Endothelial cell of umbilical vein (primary cell): ENCODE results near the gene PLPPR5. TPM values are rescaled to one million over a fixed set of nuclear protein-coding genes. Genes with fewer than 3 reads are reported as not detected.

ENCODE experiments used
- BruUV-seq: library from RNA; stranded (reverse); fragments of 400-500 nt; replicated peaks from 2 replicates; lab custom pipeline; 2021; lab: Mats Ljungman, UMichigan
- CTCF ChIA-PET: fragments of 300-600, 350-600 bp; sonication (Branson Sonifier 250); formaldehyde crosslinking; loops from one replicate; lab custom pipeline; 2021; ENCODE audit warnings: antibody characterized with exemption, inconsistent platforms; lab: Charles Lee
- POLR2A ChIA-PET: fragments of 300-600, 350-600 bp; sonication (Branson Sonifier 250); formaldehyde crosslinking; loops from one replicate; lab custom pipeline; 2021; ENCODE audit warnings: antibody characterized with exemption, inconsistent platforms; lab: Charles Lee
- DNase-seq: peaks from one replicate; pipeline ENCODE4 v3.0.0-alpha.2; 2011; ENCODE audit warnings: low read depth, low spot score
- FAIRE-seq: peaks from 2 replicates; lab custom pipeline; 2011; peaks lifted over from hg19 to GRCh38; lab: Jason Lieb, UNC
- H2AFZ ChIP-seq: 2 replicates; pipeline ENCODE4 v1.6.0; 2012; ENCODE audit warnings: low read depth, low read length, control low read depth, inconsistent platforms
- H3K27ac ChIP-seq: 2 replicates; pipeline ENCODE4 v1.5.1; 2011; ENCODE audit warnings: low read depth, mild to moderate bottlenecking, control low read depth, low read length, moderate library complexity; ENCODE audit not compliant: insufficient read depth
- H3K27me3 ChIP-seq, 2 experiments: 2 replicates each; pipeline versions ENCODE4 v1.6.0 to v1.6.1; 2011; ENCODE audit warnings: low read length in 2 of 2, mixed read lengths in 1 of 2; ENCODE audit not compliant: control insufficient read depth in 2 of 2, insufficient read depth in 2 of 2
- H3K36me3 ChIP-seq, 2 experiments: 2 replicates in 1 of 2; 3 replicates in 1 of 2; pipeline ENCODE4 v1.5.1; 2011; ENCODE audit warnings: low read length in 2 of 2, mild to moderate bottlenecking in 1 of 2, moderate library complexity in 1 of 2; ENCODE audit not compliant: control insufficient read depth in 2 of 2, insufficient read depth in 2 of 2; ENCODE audit errors: extremely low read depth in 1 of 2
- H3K4me1 ChIP-seq: 3 replicates; pipeline ENCODE4 v1.5.1; 2011; ENCODE audit warnings: mild to moderate bottlenecking, low read length; ENCODE audit not compliant: control insufficient read depth, insufficient read depth; ENCODE audit errors: extremely low read depth
- H3K4me2 ChIP-seq: 2 replicates; pipeline ENCODE4 v1.6.1; 2011; ENCODE audit warnings: low read length, control low read depth, mixed read lengths; ENCODE audit not compliant: insufficient read depth
- H3K4me3 ChIP-seq, 3 experiments: fragments of 200-600 bp in 1 of 3; sonication (generic), shearing (Covaris generic) in 1 of 3; replicated peaks in 1 of 3; 2 replicates each; pipeline ENCODE4 v1.5.1; 2011 to 2016; ENCODE audit warnings: control low read depth in 3 of 3, low read length in 3 of 3, mild to moderate bottlenecking in 2 of 3, inconsistent platforms in 1 of 3, low read depth in 1 of 3, moderate library complexity in 1 of 3; ENCODE audit not compliant: insufficient read depth in 1 of 3
- H3K79me2 ChIP-seq: 2 replicates; pipeline ENCODE4 v1.6.0; 2012; ENCODE audit warnings: low read length, inconsistent platforms; ENCODE audit not compliant: control insufficient read depth, insufficient read depth
- H3K9ac ChIP-seq: replicated peaks from 2 replicates; pipeline ENCODE3; 2011; ENCODE audit warnings: low read length, control low read depth; ENCODE audit not compliant: insufficient read depth; ENCODE audit errors: extremely low read depth
- H3K9me1 ChIP-seq: replicated peaks from 3 replicates; pipeline ENCODE4 v1.6.0; 2011; ENCODE audit warnings: mild to moderate bottlenecking, low read length; ENCODE audit not compliant: control insufficient read depth, insufficient read depth; ENCODE audit errors: extremely low read depth
- H3K9me3 ChIP-seq: replicated peaks from 2 replicates; pipeline ENCODE4 v1.5.1; 2012; ENCODE audit warnings: low read length, inconsistent platforms; ENCODE audit not compliant: control insufficient read depth, insufficient read depth
- H4K20me1 ChIP-seq: replicated peaks from 2 replicates; pipeline ENCODE3; 2011; ENCODE audit warnings: mild to moderate bottlenecking, low read length; ENCODE audit not compliant: control insufficient read depth, insufficient read depth; ENCODE audit errors: extremely low read depth
- CTCF ChIP-seq, 2 donors: IDR thresholded peaks; 1 replicate in 1 of 2; 2 replicates in 1 of 2; pipeline ENCODE4 v1.5.1; 2011; ENCODE audit warnings: low read length in 2 of 2, mild to moderate bottlenecking in 2 of 2, moderate library complexity in 2 of 2, control low read depth in 1 of 2, inconsistent platforms in 1 of 2, low read depth in 1 of 2; ENCODE audit not compliant: insufficient read depth in 1 of 2; ENCODE audit errors: extremely low read depth in 1 of 2
- EZH2 ChIP-seq: IDR thresholded peaks from 2 replicates; pipeline ENCODE4 v1.6.1; 2012; ENCODE audit warnings: borderline replicate concordance, low read depth, mild to moderate bottlenecking, moderate library complexity, low read length, inconsistent platforms; ENCODE audit not compliant: severe bottlenecking
- FOS ChIP-seq: IDR thresholded peaks from 2 replicates; pipeline ENCODE4 v1.6.1; 2011; ENCODE audit warnings: mild to moderate bottlenecking, low read length, moderate library complexity, borderline replicate concordance; ENCODE audit not compliant: insufficient read depth
- GATA2 ChIP-seq: IDR thresholded peaks from 2 replicates; pipeline ENCODE4 v1.7.0; 2011; ENCODE audit warnings: low read depth, mild to moderate bottlenecking, moderate library complexity, mixed read lengths, low read length; ENCODE audit not compliant: insufficient read length, insufficient read depth
- JUN ChIP-seq: IDR thresholded peaks from 2 replicates; pipeline ENCODE4 v1.6.1; 2011; ENCODE audit warnings: borderline replicate concordance, low read depth; ENCODE audit not compliant: insufficient read length, insufficient read depth
- MAX ChIP-seq: IDR thresholded peaks from 2 replicates; pipeline ENCODE4 v1.6.1; 2011; ENCODE audit not compliant: insufficient read depth, insufficient read length
- MYC ChIP-seq: IDR thresholded peaks from one replicate; pipeline ENCODE4 v1.6.1; 2011; ENCODE audit warnings: mild to moderate bottlenecking, low read depth, low read length
- POLR2A ChIP-seq: IDR thresholded peaks from 2 replicates; pipeline ENCODE4 v1.6.1; 2012; ENCODE audit warnings: low read depth, mild to moderate bottlenecking, control low read depth, low read length
- POLR2AphosphoS5 ChIP-seq: IDR thresholded peaks from 2 replicates; pipeline ENCODE4 v1.6.1; 2012; ENCODE audit warnings: low read depth, mild to moderate bottlenecking, control low read depth, low read length, moderate library complexity; ENCODE audit not compliant: insufficient read depth
- dilution Hi-C: fragments of 300-500 bp; cut with MboI; formaldehyde crosslinking; loops from one replicate; pipeline ENCODE4 v1.15.0; 2019; ENCODE audit warnings: low sequenced_read_pairs; ENCODE audit not compliant: extremely low pct_ligation_motif_present
- intact Hi-C: fragments of 100-400 bp; cut with micrococcal nuclease; formaldehyde crosslinking; loops from one replicate; pipeline ENCODE4 v1.10.0; 2022
- polyA plus RNA-seq, 4 experiments: library from polyadenylated mRNA; depleted of rRNA in 3 of 4; stranded (reverse) in 3 of 4; unstranded in 1 of 4; fragments of >200 nt; gene quantifications; 2 replicates each; pipeline versions ENCODE4 v1.2.1 to v1.2.3, GENCODE V29; 2011 to 2012; ENCODE audit warnings: missing spikeins in 1 of 4
- total RNA-seq: library from RNA; stranded (reverse); gene quantifications from 2 replicates; pipeline ENCODE4 v1.2.3, GENCODE V29; 2021

The PLPPR5 gene
- total and polyA plus RNA-seq, 2 donors (not counting 3 experiments of a cell fraction or from before 2014, with no cell fraction given) = not detected

GRCh38 chr1:98884864-98885263, 119.8 kb downstream of the PLPPR5 start:
- TF ChIP-seq JUN (no peak), GATA2 (no peak), EZH2 (no peak), POLR2AphosphoS5 (no peak), MAX (no peak), POLR2A (no peak)
- DNase-seq (no peak), FAIRE-seq (no peak)
- H3K27ac ChIP-seq = no peak overlapping the region
- no peak overlapping the region for H3K4me3 ChIP-seq
- intact Hi-C loops (loop anchor here (10.0 kb wide), 2 partner anchors 200 to 850 kb away; no protein-coding TSS in a partner anchor), dilution Hi-C loops (no loop called here)
- H3K9ac ChIP-seq = no peak overlapping the region
- H3K27me3 ChIP-seq = peaks cover 0 to 2% of the 10 kb centered on the region in 2 experiments
- CTCF ChIA-PET = interaction anchor here (1.0 to 2.6 kb wide), 6 partner anchors 12 to 821 kb away, joined by 3 to 12 read pairs (median 4); partner anchors contain the start of gene PLPPR5
- BruUV-seq = no TSS peak
- POLR2A ChIA-PET = no interaction called here
- H4K20me1 ChIP-seq = no peaks in the 10 kb centered on the region
- H2AFZ ChIP-seq = no peak overlapping the region
- H3K79me2 ChIP-seq = no peaks in the 10 kb centered on the region
- no peaks in the 10 kb centered on the region for H3K9me3 ChIP-seq
- H3K4me1 ChIP-seq = no peaks in the 10 kb centered on the region
- H3K36me3 ChIP-seq = no peaks in the 10 kb centered on the region
- no peaks in the 10 kb centered on the region for H3K9me1 ChIP-seq
- no peak overlapping the region for H3K4me2 ChIP-seq

GRCh38 chr1:98881901-98882300, 122.8 kb downstream of the PLPPR5 start:
- Histone ChIP-seq H3K79me2 (no peaks in the 10 kb centered on the region), H3K9me3 (no peaks in the 10 kb centered on the region), H3K4me2 (no peak overlapping the region), H3K27ac (no peak overlapping the region), H3K9ac (no peak overlapping the region), H3K4me1 (no peaks in the 10 kb centered on the region), H3K27me3 (peaks cover 0 to 2% of the 10 kb centered on the region in 2 experiments), H2AFZ (no peak overlapping the region), H4K20me1 (no peaks in the 10 kb centered on the region), H3K36me3 (no peaks in the 10 kb centered on the region), H3K4me3 (no peak overlapping the region), H3K9me1 (no peaks in the 10 kb centered on the region)
- FAIRE-seq (no peak), DNase-seq (no peak)
- TF ChIP-seq MYC (no peak), GATA2 (no peak), MAX (no peak), JUN (no peak), CTCF (IDR thresholded peaks at IDR 0.05; ENCODE audit: extremely low read depth in 1 of 2, insufficient read depth in 1 of 2, low read depth in 1 of 2, low read length in 2 of 2) (no peak), FOS (no peak), POLR2A (no peak)
- POLR2A ChIA-PET = no interaction called here
- dilution Hi-C loops (no loop called here), intact Hi-C loops (loop anchor here (10.0 kb wide), 2 partner anchors 203 to 853 kb away; no protein-coding TSS in a partner anchor)
- CTCF ChIA-PET = interaction anchor here (1.0 kb wide), 1 partner anchor 299 kb away, joined by 3 read pairs; no protein-coding TSS in a partner anchor
- no TSS peak for BruUV-seq
